Uterus (tissue), 4 donors: ENCODE data around the gene TRIM14. TPM values are rescaled to one million over a fixed set of nuclear protein-coding genes. Genes with fewer than 3 reads are reported as not detected.
"Not testable (repeated sequence)": the region's sequence is repeated elsewhere in the genome, so short reads cannot be mapped to it uniquely, and the experiment has no call there.

Experiments used
- DNase-seq, 2 donors: peaks; one replicate each; pipeline ENCODE4 v3.0.0-alpha.2; 2019 to 2020
- H3K27ac ChIP-seq, 2 donors: fragments of 200-600 bp; sonication (generic); 1 replicate in 1 of 2; 2 replicates in 1 of 2; pipeline ENCODE4 v1.5.1; 2016 to 2018
- H3K27me3 ChIP-seq, 2 donors: fragments of 200-600 bp; sonication (generic); one replicate each; pipeline ENCODE4 v1.5.1; 2018 to 2019; ENCODE audit warnings: control low read depth in 1 of 2
- H3K36me3 ChIP-seq, 2 donors: fragments of 200-600 bp; sonication (generic); one replicate each; pipeline ENCODE4 v1.5.1; 2019; ENCODE audit warnings: control low read depth in 1 of 2
- H3K4me1 ChIP-seq, 2 donors: fragments of 200-600 bp; sonication (generic); one replicate each; pipeline ENCODE4 v1.5.1; 2018 to 2019; ENCODE audit warnings: control low read depth in 1 of 2
- H3K4me3 ChIP-seq, 2 donors: fragments of 200-600 bp; sonication (generic); 1 replicate in 1 of 2; 2 replicates in 1 of 2; pipeline ENCODE4 v1.5.1; 2018 to 2019; ENCODE audit warnings: mild to moderate bottlenecking in 1 of 2
- H3K9me3 ChIP-seq, 2 donors: fragments of 200-600 bp; sonication (generic); one replicate each; pipeline ENCODE4 v1.5.1; 2019; ENCODE audit warnings: control low read depth in 1 of 2
- POLR2A ChIP-seq, 2 donors: fragments of 450-650 bp; IDR thresholded peaks; one replicate each; pipeline ENCODE4 v1.6.1; 2016; ENCODE audit warnings: antibody characterized with exemption in 2 of 2, mild to moderate bottlenecking in 1 of 2, moderate library complexity in 1 of 2
- intact Hi-C: fragments of 100-400 bp; cut with DNase I; formaldehyde crosslinking; loops from one replicate; pipeline ENCODE4 v1.15.1; 2023; ENCODE audit warnings: low total_unique reads
- total RNA-seq, 4 donors: library from RNA; depleted of rRNA in 3 of 4; stranded (reverse); fragments of >200 nt in 3 of 4; gene quantifications; one replicate each; pipeline versions ENCODE4 v1.1.0 to v1.2.4, GENCODE V29; 2014 to 2023
- TF ChIP-seq, protein P1 (sequence below), 4 experiments: fragments of 200-600 bp in 2 of 4; fragments of 450-650 bp in 2 of 4; sonication (generic) in 2 of 4; IDR thresholded peaks; one replicate each; pipeline ENCODE4 v1.5.1; 2016 to 2019; ENCODE audit warnings: antibody characterized with exemption in 4 of 4, mild to moderate bottlenecking in 2 of 4, moderate library complexity in 1 of 4
- donor health status: DM: yes; HTN: yes; CAD: no.

TRIM14 gene
- total RNA-seq, 4 donors from 2014 or later, result 1.5 to 17.7 (median 10.9) TPM

DNA sequence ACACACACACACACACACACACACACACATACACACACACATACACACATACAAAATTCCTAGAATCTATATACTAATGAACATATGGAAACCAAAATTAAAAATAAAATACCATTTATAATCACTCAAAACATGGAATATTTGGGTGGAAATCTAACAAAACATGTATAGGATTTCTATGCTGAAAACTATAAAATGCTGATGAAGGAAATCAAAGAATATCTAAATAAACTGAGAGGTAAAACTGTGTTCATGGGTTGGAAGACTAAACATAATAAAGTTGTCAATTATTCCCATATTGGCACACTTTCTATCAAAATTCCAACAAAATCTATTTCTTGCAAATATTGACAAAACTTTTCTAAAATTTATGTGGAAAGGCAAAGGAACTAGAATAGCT lies 87.9 kb downstream of the TRIM14 start:
- no peaks in the 10 kb centered on the region for H3K4me1 ChIP-seq
- no peak for DNase-seq
- H3K4me3 ChIP-seq, result no peak overlapping the region
- TF ChIP-seq POLR2A (IDR thresholded peaks at IDR 0.05), result no peak
- TF ChIP-seq, protein P1, sequence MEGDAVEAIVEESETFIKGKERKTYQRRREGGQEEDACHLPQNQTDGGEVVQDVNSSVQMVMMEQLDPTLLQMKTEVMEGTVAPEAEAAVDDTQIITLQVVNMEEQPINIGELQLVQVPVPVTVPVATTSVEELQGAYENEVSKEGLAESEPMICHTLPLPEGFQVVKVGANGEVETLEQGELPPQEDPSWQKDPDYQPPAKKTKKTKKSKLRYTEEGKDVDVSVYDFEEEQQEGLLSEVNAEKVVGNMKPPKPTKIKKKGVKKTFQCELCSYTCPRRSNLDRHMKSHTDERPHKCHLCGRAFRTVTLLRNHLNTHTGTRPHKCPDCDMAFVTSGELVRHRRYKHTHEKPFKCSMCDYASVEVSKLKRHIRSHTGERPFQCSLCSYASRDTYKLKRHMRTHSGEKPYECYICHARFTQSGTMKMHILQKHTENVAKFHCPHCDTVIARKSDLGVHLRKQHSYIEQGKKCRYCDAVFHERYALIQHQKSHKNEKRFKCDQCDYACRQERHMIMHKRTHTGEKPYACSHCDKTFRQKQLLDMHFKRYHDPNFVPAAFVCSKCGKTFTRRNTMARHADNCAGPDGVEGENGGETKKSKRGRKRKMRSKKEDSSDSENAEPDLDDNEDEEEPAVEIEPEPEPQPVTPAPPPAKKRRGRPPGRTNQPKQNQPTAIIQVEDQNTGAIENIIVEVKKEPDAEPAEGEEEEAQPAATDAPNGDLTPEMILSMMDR (IDR thresholded peaks at IDR 0.05), result no peak
- intact Hi-C loops, result no loop called here
- H3K27me3 ChIP-seq, result no peaks in the 10 kb centered on the region
- no peaks in the 10 kb centered on the region for H3K9me3 ChIP-seq
- no peaks in the 10 kb centered on the region for H3K36me3 ChIP-seq
- no peak overlapping the region for H3K27ac ChIP-seq

DNA sequence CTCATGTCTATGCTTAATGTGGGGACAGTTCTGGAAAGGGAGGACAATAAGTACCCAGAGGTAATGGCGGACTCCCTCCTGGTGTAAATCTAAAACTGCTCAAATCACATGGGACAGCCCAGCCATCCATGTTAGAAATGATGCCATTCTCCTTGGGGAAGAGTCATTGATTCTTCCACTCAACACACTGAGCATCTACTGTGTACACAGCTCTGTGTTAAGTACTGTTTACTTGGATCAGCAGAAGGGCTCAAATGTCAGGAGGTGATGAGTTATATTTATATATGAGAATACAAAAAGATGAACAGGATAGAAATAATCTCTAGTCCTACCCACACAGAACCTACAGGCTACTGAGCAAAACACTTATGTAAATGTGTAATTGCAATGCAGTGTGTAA lies 94.3 kb downstream of the TRIM14 start:
- no peak overlapping the region for H3K27ac ChIP-seq
- H3K4me1 ChIP-seq, result no peaks in the 10 kb centered on the region
- no peak for TF ChIP-seq POLR2A (IDR thresholded peaks at IDR 0.05)
- TF ChIP-seq, protein P1 (IDR thresholded peaks at IDR 0.05), result no peak
- no peaks in the 10 kb centered on the region for H3K36me3 ChIP-seq
- no peak overlapping the region for H3K4me3 ChIP-seq
- no peaks in the 10 kb centered on the region for H3K27me3 ChIP-seq
- H3K9me3 ChIP-seq, result no peaks in the 10 kb centered on the region
- intact Hi-C loops, result no loop called here
- no peak for DNase-seq

DNA sequence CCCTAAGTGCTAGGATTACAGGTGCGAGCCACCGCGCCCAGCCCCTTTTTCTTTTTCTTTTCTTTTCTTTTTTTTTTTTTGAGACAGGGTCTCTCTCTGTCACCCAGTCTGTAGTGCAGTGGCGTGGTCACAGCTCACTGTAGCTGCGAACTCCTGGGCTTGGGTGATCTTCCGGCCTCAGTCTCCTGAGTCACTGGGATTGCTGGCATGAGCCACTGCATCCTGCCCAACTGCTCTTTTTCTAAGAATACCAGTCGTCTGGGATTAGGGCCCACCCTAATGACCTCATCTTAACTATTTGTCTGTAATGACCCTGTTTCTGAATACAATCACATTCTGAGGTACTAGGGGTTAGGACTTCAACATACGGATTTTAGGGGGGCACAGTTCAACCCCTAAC lies 96.6 kb downstream of the TRIM14 start:
- Histone ChIP-seq H3K27ac (no peak overlapping the region), H3K9me3 (no peaks in the 10 kb centered on the region), H3K4me3 (no peak overlapping the region), H3K36me3 (no peaks in the 10 kb centered on the region), H3K27me3 (no peaks in the 10 kb centered on the region), H3K4me1 (no peaks in the 10 kb centered on the region)
- intact Hi-C loops, result no loop called here
- TF ChIP-seq, protein P1 (IDR thresholded peaks at IDR 0.05), result no peak
- TF ChIP-seq POLR2A (IDR thresholded peaks at IDR 0.05), result no peak
- no peak for DNase-seq

DNA sequence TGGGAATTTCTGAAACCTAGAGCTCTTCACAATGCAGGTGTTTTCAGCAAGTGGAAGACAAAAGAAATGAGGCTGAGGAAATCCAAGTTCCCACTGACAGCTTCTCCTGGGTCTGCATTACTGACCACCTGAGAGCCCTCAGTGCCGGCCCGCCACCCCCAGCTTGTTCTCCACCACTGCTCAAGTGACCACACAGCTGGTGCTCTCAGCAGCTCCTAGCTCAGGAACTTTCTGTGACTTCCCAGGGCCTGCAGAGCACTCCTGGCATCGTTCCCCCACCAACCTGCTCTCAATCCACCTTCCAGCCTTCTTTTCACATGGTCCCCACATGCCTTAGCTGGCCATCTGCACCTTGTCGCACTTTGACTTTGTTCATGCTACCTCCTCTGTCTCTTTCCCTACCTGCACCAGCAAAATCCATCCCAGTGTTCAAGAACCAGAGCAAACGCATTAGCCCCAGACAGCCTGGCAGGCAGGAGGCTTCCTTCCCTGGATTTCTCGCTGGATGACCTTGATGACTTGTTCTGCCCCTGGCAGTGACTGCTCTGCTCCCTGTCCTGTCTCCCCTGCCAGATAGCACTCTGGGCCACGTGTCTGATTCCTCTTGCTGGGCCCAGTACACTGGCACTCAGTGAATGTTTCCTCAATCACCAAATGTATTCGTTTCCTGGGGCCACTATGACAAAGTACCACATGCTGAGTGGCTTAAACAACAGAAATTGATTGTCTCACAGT lies 97.5 kb downstream of the TRIM14 start:
- Histone ChIP-seq H3K9me3 (no peaks in the 10 kb centered on the region), H3K4me3 (no peak overlapping the region), H3K4me1 (no peaks in the 10 kb centered on the region), H3K27ac (no peak overlapping the region), H3K36me3 (no peaks in the 10 kb centered on the region), H3K27me3 (no peaks in the 10 kb centered on the region)
- intact Hi-C loops, result no loop called here
- DNase-seq, result no peak
- no peak for TF ChIP-seq POLR2A (IDR thresholded peaks at IDR 0.05)
- TF ChIP-seq, protein P1 (IDR thresholded peaks at IDR 0.05), result no peak

DNA sequence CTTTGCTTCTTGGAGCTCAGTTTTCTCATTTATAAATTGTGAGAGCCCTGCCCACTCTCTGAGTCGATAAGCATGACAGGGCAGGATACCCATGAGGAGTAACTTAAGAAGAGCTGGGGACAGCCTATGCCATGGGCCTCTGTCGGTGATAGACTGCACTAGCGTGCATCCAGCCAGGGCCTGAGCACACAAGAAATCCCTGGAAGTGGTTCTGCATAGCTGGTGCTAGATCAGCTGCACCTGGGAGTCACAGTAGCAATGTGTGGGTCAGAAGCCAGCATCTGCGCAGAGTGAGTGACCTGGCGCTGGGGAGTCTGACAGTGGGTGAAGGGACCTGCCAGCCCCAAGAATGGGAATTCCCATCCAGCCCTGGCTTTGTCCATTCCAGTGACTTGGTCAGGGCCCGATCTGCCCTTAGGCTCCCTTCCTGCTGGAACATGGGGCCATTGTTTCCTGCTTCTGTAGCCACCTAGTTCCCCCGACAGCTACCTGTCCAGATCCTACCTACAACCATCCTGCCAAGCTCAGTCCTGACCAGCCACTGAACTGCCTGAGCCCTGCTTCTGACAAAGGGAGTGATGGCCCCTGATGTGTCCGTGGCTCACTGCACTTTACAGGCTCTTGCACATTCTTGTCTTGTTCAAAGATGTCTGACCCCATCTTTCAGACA lies 98.4 kb downstream of the TRIM14 start:
- H3K4me3 ChIP-seq, result no peak overlapping the region
- no peaks in the 10 kb centered on the region for H3K36me3 ChIP-seq
- no peaks in the 10 kb centered on the region for H3K9me3 ChIP-seq
- H3K27me3 ChIP-seq, result no peaks in the 10 kb centered on the region
- H3K27ac ChIP-seq, result no peak overlapping the region
- no peaks in the 10 kb centered on the region for H3K4me1 ChIP-seq
- TF ChIP-seq POLR2A (IDR thresholded peaks at IDR 0.05), result no peak
- TF ChIP-seq, protein P1 (IDR thresholded peaks at IDR 0.05), result no peak
- intact Hi-C loops, result no loop called here
- DNase-seq, result no peak

DNA sequence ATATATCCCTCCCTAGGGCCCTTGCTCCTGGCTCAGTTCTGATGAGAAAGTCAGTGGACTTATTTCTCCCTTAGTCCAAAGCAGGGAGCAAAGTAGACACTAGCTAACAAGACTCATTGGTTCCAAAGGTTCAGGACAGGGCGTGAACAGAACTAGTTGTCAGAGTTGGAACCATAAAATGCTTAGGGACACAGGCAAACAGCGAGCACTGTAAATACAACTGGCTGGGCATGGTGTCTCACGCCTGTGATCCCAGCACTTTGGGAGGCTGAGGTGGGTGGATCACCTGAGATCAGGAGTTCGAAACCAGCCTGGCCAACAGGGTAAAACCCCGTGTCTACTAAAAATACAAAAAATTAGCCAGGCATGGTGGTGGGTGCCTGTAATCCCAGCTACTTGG lies 99.2 kb downstream of the TRIM14 start:
- H3K9me3 ChIP-seq, H3K4me3 ChIP-seq, H3K4me1 ChIP-seq, H3K27ac ChIP-seq, DNase-seq, H3K27me3 ChIP-seq, intact Hi-C loops, H3K36me3 ChIP-seq: not testable (repeated sequence)
